OCI-LY7 (cell line): ENCODE data around the gene OTUD3.

Source experiments
- EZH2phosphoT487 ChIP-seq: fragments of 200-600 bp; sonication (generic); IDR thresholded peaks from 2 replicates; pipeline ENCODE4 v1.6.1; 2018; ENCODE audit warnings: low read depth, borderline replicate concordance, mild to moderate bottlenecking, mixed run types, antibody characterized with exemption, low read length, moderate library complexity, mixed read lengths
- TF ChIP-seq, protein P1 (sequence below): fragments of 200-600 bp; sonication (generic); conservative IDR thresholded peaks from 2 replicates; pipeline ENCODE4 v1.5.1; 2014; ENCODE audit warnings: mild to moderate bottlenecking, antibody characterized with exemption, low read length, moderate library complexity, mixed read lengths

DNA sequence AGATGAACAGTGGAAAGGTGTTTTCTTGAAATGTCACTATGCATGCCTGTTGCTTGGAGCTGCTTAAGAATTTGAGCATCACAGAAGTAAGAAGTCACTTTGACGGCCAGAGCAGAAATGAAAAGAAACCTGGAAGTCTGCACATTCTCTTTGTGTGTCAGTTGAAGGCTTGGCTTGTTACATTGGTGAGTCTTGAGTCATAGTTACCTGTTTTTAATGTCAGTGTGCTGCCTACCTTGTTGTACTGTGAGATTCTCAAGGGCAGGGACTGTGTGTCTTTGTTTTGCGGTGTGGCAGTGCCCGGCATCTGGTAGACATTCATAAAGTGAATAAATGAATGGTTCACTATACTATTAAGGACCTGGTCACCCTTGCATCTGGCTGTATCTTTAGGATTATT is 9.9 kb downstream of the OTUD3 start:
- TF ChIP-seq, protein P1, sequence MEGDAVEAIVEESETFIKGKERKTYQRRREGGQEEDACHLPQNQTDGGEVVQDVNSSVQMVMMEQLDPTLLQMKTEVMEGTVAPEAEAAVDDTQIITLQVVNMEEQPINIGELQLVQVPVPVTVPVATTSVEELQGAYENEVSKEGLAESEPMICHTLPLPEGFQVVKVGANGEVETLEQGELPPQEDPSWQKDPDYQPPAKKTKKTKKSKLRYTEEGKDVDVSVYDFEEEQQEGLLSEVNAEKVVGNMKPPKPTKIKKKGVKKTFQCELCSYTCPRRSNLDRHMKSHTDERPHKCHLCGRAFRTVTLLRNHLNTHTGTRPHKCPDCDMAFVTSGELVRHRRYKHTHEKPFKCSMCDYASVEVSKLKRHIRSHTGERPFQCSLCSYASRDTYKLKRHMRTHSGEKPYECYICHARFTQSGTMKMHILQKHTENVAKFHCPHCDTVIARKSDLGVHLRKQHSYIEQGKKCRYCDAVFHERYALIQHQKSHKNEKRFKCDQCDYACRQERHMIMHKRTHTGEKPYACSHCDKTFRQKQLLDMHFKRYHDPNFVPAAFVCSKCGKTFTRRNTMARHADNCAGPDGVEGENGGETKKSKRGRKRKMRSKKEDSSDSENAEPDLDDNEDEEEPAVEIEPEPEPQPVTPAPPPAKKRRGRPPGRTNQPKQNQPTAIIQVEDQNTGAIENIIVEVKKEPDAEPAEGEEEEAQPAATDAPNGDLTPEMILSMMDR, result no peak
- TF ChIP-seq EZH2phosphoT487, result no peak
